ENCODE data around the gene RHBDF1. TPM values are rescaled to one million over a fixed set of nuclear protein-coding genes. Genes with fewer than 3 reads are reported as not detected.

Gene RHBDF1
- total RNA-seq, 2 donors from 2014 or later, result 0.23 to 0.47 TPM

DNA sequence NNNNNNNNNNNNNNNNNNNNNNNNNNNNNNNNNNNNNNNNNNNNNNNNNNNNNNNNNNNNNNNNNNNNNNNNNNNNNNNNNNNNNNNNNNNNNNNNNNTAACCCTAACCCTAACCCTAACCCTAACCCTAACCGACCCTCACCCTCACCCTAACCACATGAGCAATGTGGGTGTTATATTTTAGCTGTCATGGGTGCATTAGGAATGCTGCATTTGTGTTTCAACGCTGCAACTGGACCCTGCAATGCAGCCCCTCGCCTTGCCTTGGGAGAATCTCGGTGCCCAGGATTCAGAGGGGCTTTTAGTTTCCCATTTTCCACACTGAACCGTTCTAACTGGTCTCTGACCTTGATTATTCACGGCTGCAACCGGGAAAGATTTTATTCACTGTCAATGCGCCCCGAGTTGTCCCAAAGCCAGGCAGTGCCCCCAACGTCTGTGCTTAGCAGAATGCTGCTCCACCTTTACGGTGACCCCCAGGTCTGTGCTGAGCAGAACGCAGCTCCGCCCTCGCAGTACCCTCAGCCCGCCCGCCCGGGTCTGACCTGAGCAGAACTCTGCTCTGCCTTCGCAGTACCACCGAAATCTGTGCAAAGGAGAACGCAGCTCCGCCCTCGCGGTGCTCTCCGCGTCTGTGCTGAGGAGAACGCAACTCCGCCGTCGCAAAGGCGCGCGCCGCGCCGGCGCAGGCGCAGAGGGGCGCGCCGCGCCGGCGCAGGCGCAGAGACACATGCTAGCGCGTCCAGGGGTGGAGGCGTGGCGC, 62.3 kb downstream of the RHBDF1 start:
- Mint-ChIP-seq H3K9me3 (no peaks in the 10 kb centered on the region), H3K27ac (no peak overlapping the region), H3K36me3 (no peaks in the 10 kb centered on the region)
- ATAC-seq (peak; percentile 87 to 91), DNase-seq (ENCODE audit: low spot score in 2 of 2) (no peak)

Other genes with a start within 250 kb of the RHBDF1 start
- gene POLR3K, start 19.0 kb downstream of the RHBDF1 start, total RNA-seq, result 10 to 100 TPM; 40.6 to 44.3 TPM
- gene SNRNP25, start 18.8 kb downstream of the RHBDF1 start, total RNA-seq, result 10 to 100 TPM; 47.6 to 53.4 TPM
- gene MPG, start 5.6 kb upstream of the RHBDF1 start, total RNA-seq, result 10 to 100 TPM; 32.6 to 65.6 TPM
- 10 to 100 TPM; 27.4 to 51.3 TPM for gene NPRL3, start 66.0 kb upstream of the RHBDF1 start, total RNA-seq
- gene HBZ, start 80.0 kb upstream of the RHBDF1 start, total RNA-seq, result not detected
- gene HBM, start 93.3 kb upstream of the RHBDF1 start, total RNA-seq, result not detected
- gene HBA2, start 100.2 kb upstream of the RHBDF1 start, total RNA-seq, result not detected
- not detected for gene HBA1, start 104.0 kb upstream of the RHBDF1 start, total RNA-seq
- gene HBQ1, start 107.8 kb upstream of the RHBDF1 start, total RNA-seq, result 1 to 10 TPM in 1 of 2 donors, not detected in 1; 2.1 TPM
- gene LUC7L, start 156.8 kb upstream of the RHBDF1 start, total RNA-seq, result 10 to 100 TPM; 66.1 to 88.3 TPM
- gene FAM234A, start 162.2 kb upstream of the RHBDF1 start, total RNA-seq, result 10 to 100 TPM in 1 of 2 donors, 1 to 10 TPM in 1; 3.8 to 11.5 TPM
- gene RGS11, start 203.3 kb upstream of the RHBDF1 start, total RNA-seq, result under 1 TPM in 1 of 2 donors, not detected in 1; 0.14 TPM
- gene ARHGDIG, start 208.0 kb upstream of the RHBDF1 start, total RNA-seq, result not detected
- not detected for gene PDIA2, start 210.5 kb upstream of the RHBDF1 start, total RNA-seq